Activated CD4-positive, CD25-positive, alpha-beta regulatory T cell treated with anti-CD3 and anti-CD28 coated beads, Interleukin-2, amount 50 U/mL, for 24 hours (primary cell): ENCODE measurements around the gene MS4A5.
A peak's percentile ranks its signal among the peaks of the same experiment; 100 is the strongest.
"Not testable (repeated sequence)": the region's sequence is repeated elsewhere in the genome, so short reads cannot be mapped to it uniquely, and the experiment has no call there.

Experiments used
- ATAC-seq, 2 donors: fragments of 150-1000 bp; cut with Tn5 transposase; one replicate each; pipeline ENCODE4 v1.10.0; 2021; ENCODE audit warnings: mild to moderate bottlenecking in 1 of 2, moderate library complexity in 1 of 2

Gene MS4A5

GRCh38 chr11:60429272-60429671 is at the start of gene MS4A5:
Gene MS4A5, plus strand, starts transcription at chr11:60429572. Its CDS starts 103 bp downstream, at chr11:60429675.
- ATAC-seq = no peak

- no peak for ATAC-seq
These were observed 40.0 kb upstream of the MS4A5 start for GRCh38 chr11:60389279-60389910.

- no peak for ATAC-seq
These were observed 39.0 kb upstream of the MS4A5 start for GRCh38 chr11:60390419-60390818.

GRCh38 chr11:60392361-60392760 is 37.0 kb upstream of the MS4A5 start:
- no peak for ATAC-seq

- ATAC-seq = no peak
These were observed 36.4 kb upstream of the MS4A5 start for GRCh38 chr11:60393016-60393415.

GRCh38 chr11:60394666-60395380 is 34.5 kb upstream of the MS4A5 start:
- no peak for ATAC-seq

- no peak for ATAC-seq
These were observed 33.0 kb upstream of the MS4A5 start, which contains the start of gene MS4A14 for GRCh38 chr11:60396382-60396781. Gene MS4A14, plus strand, starts transcription at chr11:60396459. Its CDS starts 120 bp downstream, at chr11:60396579.

GRCh38 chr11:60396799-60397198 is 32.6 kb upstream of the MS4A5 start:
- ATAC-seq = no peak

GRCh38 chr11:60420015-60420414 is 9.4 kb upstream of the MS4A5 start:
- no peak for ATAC-seq

- ATAC-seq = no peak
These were observed 6.8 kb upstream of the MS4A5 start for GRCh38 chr11:60422609-60423008.

GRCh38 chr11:60428517-60428916 is 855 bp upstream of the MS4A5 start:
- ATAC-seq = no peak

- ATAC-seq = no peak
These were observed 1.9 kb downstream of the MS4A5 start for GRCh38 chr11:60431251-60431650.

GRCh38 chr11:60433401-60433800 is 4.0 kb downstream of the MS4A5 start:
- no peak for ATAC-seq

- no peak for ATAC-seq
These were observed 17.7 kb downstream of the MS4A5 start for GRCh38 chr11:60447070-60447469.

GRCh38 chr11:60447846-60448245 is 18.5 kb downstream of the MS4A5 start:
- ATAC-seq = no peak

GRCh38 chr11:60451185-60451584 is 21.8 kb downstream of the MS4A5 start:
- not testable (repeated sequence) for ATAC-seq

GRCh38 chr11:60454212-60454611 is 24.8 kb downstream of the MS4A5 start:
- ATAC-seq = no peak

- peak; percentile 60 to 72 for ATAC-seq
These were observed 26.2 kb downstream of the MS4A5 start, which contains the start of gene MS4A1 for GRCh38 chr11:60455531-60456042. Gene MS4A1, plus strand, starts transcription at chr11:60455847. Its CDS starts 6,528 bp downstream, at chr11:60462375.

GRCh38 chr11:60457576-60457975 is 28.2 kb downstream of the MS4A5 start:
- no peak for ATAC-seq

GRCh38 chr11:60459345-60459744 is 30.0 kb downstream of the MS4A5 start:
- peak in 1 of 2 donors; percentile 35 for ATAC-seq

- ATAC-seq = no peak
These were observed 39.5 kb downstream of the MS4A5 start for GRCh38 chr11:60468829-60469228.

- ATAC-seq = no peak
These were observed 40.4 kb downstream of the MS4A5 start for GRCh38 chr11:60469723-60470122.

GRCh38 chr11:60477035-60477445 is 47.7 kb downstream of the MS4A5 start:
- ATAC-seq = no peak

GRCh38 chr11:60482361-60482760 is 53.0 kb downstream of the MS4A5 start:
- ATAC-seq = no peak
